GM21381 (cell line): ENCODE data around the gene SEMA4A.
"Not testable (repeated sequence)": the region's sequence is repeated elsewhere in the genome, so short reads cannot be mapped to it uniquely, and the experiment has no call there.

Experiments used
- ATAC-seq: cut with Tn5 transposase; IDR thresholded peaks from one replicate; pipeline ENCODE4 v1.9.1; 2021; ENCODE audit warnings: mild to moderate bottlenecking, moderate library complexity; ENCODE audit not compliant: unreplicated experiment

Gene SEMA4A

GRCh38 chr1:156153362-156153761 lies at the start of gene SEMA4A:
SEMA4A (plus strand) TSS chr1:156153585; CDS start chr1:156154579, 994 bp downstream.
- no peak for ATAC-seq

DNA sequence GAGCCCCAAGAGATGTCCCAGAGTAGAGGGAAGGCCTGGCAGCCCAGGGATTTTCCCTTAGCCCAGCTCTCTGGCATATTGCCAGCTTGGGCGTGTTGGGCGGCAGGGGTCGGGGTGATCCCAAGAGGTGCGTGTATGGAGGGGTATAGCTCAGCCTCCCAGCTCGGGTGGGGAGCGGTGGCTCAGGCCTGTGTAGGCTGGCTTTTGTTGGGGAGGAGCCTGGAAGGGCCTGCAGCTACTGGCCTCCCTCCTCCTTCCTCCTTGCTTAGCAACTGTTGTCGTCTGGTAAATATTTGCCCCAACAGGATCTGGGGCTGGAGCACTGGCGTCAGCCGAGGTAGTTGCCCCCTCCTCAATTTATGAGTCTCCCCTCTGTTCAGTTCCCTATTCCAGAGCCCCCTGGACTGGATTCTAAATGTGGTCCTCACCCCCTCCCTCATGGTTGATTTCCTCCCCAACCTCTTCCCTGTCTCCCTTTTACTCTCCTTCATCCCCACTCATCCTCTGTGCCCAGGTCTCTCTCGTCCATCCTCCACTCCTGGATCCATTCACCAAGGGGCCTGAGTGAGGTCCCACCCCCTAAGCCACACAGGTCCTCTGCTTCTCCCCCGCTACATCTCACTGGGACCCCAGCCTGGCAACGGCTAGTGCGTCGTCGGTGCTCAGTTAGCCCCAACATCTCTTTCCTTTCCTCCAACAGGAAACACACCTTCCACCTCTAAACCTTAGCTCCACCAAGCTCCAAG lies 49.1 kb upstream of the SEMA4A start:
- ATAC-seq: no peak

DNA sequence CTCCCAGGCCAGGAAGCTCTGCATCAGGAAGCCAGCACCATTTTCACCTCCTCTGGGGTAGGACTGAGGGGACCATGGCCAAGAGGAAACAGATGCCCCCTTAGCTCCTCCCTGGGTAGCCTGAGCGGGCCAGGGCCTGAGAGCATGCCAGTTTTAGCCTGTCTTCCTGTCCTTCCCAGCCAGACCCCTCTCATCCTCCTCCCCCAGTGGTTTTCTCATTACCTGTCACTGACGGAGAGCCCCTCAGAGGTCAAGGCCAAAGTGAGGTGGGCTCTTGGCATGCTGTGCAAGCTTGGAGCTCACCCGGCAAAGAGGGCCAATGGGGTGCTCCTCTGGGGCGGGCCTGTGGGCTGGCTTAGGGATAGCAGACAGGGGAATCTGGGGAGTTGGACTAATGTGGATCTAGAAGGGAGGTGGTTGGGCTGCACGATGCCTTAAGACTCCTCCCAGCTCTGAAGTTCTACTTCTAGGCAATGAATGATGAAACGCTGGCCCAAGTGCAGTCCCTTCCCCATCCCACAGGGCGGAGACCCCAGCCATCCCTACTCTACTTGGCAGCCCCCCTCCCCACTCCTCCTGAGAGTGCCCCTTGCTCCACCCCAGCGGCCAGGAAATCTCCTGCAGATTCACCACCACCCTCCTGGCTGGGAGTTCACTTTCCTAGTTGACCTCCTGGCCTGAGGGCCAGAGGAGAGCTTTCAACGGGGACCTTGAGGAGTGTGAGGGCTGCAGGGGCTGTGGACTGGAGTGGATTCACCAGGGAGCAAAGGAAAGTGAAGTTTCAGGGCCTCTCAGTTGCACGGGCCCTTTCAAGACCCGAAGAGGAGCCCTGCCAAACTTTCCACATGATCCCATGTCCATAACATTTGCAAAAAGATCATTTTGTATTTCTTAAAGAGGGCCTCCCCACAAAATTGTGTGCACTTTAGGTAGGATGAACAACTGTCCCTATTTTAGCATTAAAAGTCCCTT lies 48.2 kb upstream of the SEMA4A start:
- no peak for ATAC-seq

- ATAC-seq: no peak
These were observed 46.5 kb upstream of the SEMA4A start for GRCh38 chr1:156106624-156107488.

GRCh38 chr1:156108057-156108456 lies 45.3 kb upstream of the SEMA4A start:
- ATAC-seq: no peak

DNA sequence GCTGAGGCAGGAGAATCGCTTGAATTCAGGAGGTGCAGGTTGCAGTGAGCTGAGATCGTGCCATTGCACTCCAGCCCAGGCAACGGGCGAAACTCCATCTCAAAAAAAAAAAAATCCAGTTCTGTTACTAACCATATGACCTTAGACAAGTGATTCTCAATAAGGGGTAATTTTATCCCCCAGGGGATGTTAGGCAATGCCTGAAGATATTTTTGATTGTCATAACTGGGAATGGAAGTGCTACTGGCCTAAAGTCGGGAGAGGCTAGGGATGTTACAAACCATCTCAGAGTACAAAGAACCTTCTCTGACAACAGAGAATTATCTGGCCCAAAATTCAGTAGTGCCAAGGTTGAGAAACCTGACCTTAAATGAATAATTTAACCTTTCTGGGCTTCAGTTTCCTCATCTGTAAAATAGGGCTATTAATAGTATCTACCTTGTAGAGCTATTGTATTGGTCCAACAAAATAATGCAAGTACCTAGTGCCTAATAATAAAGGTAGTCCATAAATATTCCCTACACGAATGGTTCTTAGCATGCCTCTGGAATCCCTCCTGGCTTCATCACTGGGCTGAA lies 44.6 kb upstream of the SEMA4A start:
- ATAC-seq: no peak

- ATAC-seq: no peak
These were observed 43.1 kb upstream of the SEMA4A start for GRCh38 chr1:156110252-156110651.

GRCh38 chr1:156111355-156111962 lies 41.9 kb upstream of the SEMA4A start:
- no peak for ATAC-seq

- ATAC-seq: no peak
These were observed 40.9 kb upstream of the SEMA4A start for GRCh38 chr1:156112276-156113137.

GRCh38 chr1:156113282-156113950 lies 40.0 kb upstream of the SEMA4A start:
- no peak for ATAC-seq

DNA sequence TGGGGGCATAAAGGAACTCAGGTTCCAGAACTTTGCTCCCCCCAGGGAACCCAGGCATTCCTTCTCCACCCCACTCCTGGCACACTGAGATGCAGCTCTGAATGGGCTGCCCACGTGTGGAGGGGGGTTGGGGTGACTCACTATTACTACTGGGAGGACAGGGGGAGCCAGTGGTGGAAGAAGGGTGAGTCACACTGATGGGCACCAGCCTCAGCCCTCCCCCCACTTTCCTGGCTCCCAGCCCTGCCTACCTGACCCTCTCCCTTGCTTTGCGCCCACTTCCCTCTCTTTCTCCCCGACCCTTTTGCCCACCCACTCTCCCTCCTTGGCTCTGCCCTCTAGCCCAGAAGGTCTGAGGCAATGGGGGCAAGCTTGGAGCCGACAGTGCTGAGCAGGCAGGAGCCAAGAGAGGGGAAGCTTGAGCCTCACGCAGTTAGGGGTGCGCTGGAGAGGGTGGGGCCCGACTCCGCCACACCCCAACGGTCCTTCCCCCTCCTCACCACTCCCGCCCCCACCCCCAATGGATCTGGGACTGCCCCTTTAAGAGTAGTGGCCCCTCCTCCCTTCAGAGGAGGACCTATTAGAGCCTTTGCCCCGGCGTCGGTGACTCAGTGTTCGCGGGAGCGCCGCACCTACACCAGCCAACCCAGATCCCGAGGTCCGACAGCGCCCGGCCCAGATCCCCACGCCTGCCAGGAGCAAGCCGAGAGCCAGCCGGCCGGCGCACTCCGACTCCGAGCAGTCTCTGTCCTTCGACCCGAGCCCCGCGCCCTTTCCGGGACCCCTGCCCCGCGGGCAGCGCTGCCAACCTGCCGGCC lies 39.1 kb upstream of the SEMA4A start, which contains the start of gene LMNA:
Gene LMNA (plus strand): TSS at position 611 of the 818 bp plus-strand sequence. CDS start 208 bp downstream, outside the sequence.
- peak; percentile 55 for ATAC-seq

DNA sequence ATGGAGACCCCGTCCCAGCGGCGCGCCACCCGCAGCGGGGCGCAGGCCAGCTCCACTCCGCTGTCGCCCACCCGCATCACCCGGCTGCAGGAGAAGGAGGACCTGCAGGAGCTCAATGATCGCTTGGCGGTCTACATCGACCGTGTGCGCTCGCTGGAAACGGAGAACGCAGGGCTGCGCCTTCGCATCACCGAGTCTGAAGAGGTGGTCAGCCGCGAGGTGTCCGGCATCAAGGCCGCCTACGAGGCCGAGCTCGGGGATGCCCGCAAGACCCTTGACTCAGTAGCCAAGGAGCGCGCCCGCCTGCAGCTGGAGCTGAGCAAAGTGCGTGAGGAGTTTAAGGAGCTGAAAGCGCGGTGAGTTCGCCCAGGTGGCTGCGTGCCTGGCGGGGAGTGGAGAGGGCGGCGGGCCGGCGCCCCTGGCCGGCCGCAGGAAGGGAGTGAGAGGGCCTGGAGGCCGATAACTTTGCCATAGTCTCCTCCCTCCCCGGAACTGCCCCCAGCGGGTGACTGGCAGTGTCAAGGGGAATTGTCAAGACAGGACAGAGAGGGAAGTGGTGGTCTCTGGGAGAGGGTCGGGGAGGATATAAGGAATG lies 38.4 kb upstream of the SEMA4A start:
- peak; percentile 4 for ATAC-seq

- no peak for ATAC-seq
These were observed 37.6 kb upstream of the SEMA4A start for GRCh38 chr1:156115514-156116374.

DNA sequence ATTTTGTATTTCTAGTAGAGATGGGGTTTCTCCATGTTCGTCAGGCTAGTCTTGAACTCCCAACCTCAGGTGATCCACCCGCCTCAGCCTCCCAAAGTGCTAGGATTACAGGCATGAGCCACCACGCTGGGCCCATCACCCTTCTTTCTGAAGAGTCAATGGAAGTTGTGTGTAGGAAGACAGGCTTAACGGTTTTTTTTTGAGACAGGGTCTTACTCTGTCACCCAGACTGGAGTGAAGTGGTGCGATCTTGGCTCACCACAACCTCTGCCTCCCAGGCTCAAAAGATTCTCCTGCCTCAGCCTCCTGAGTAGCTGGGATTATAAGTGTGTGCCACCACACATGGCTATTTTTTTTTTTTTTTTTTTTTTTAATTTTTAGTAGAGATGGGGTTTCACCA lies 36.7 kb upstream of the SEMA4A start:
- ATAC-seq: not testable (repeated sequence)

DNA sequence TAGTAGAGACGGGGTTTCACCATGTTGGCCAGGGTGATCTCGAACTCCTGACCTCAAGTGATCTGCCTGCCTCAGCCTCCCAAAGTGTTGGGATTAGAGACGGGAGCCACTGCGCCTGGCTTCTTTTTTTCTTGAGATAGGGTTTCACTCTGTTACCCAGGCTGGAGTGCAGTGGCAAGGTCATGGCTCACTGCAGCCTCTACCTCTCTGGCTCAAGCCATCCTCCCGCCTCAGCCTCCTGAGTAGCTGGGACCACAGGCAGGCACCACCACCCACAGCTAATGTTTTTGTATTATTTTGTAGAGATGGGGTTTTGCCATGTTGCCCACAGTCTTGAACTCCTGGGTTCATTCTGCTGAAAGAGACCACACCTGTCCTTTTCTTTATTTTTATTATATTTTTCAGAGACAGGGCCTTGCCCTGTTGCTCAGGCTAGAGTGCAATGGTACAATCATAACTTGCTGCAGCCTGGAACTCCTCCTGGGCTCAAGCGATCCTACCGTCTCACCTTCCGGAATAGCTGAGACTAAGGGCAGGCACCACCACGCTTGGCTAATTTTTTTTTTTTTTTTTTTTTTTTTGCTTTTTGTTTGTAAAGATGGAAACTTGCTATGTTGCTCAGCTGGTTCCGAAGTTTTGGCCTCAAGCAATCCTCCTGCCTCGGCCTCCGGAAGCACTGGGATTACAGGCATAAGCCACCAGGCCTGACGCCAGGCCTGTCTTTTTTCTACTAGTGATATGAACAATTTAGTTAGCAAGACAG lies 35.8 kb upstream of the SEMA4A start:
- ATAC-seq: no peak
